ENCODE results near the gene SMAD3. TPM values are rescaled to one million over a fixed set of nuclear protein-coding genes. Genes with fewer than 3 reads are reported as not detected.

The SMAD3 gene
- total RNA-seq, 2 donors from 2014 or later: 47.9 to 78.5 TPM

DNA sequence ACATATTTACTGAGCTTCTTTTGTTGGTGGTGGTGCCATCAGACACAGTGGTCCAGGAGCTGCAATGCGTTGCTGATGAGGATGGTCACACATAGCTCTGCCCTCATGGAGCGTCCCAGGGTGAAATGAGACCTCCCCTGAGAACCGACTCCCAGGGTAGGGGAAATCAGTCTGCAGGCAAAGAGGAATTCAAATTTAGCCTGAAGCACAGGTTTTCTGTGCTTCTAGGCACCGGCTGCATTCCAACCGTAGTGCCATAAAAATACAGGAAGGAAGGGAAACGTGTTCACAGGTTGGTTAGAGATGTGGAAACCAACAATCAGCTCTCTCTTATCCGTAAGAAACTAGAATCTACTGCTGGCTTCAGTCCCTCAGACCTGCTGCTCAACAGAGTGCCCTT is 19.2 kb downstream of the SMAD3 start:
- no peaks in the 10 kb centered on the region for H3K9me3 ChIP-seq
- no peak for DNase-seq (ENCODE audit: low spot score)
- ATAC-seq (ENCODE audit: insufficient number of reproducible peaks, low FRiP score, low read depth): no peak
- H3K4me1 ChIP-seq (ENCODE audit: control insufficient read depth in 1 of 2, low read depth in 2 of 2): peaks cover 43 to 94% of the 10 kb centered on the region in 2 donors
- H3K27me3 ChIP-seq (replicated peaks; ENCODE audit: insufficient read depth): no peaks in the 10 kb centered on the region
- H3K36me3 ChIP-seq: no peaks in the 10 kb centered on the region
- H3K4me3 ChIP-seq: no peak overlapping the region
- no peak for TF ChIP-seq CTCF (IDR thresholded peaks at IDR 0.05)
- no peak overlapping the region for H3K27ac ChIP-seq

DNA sequence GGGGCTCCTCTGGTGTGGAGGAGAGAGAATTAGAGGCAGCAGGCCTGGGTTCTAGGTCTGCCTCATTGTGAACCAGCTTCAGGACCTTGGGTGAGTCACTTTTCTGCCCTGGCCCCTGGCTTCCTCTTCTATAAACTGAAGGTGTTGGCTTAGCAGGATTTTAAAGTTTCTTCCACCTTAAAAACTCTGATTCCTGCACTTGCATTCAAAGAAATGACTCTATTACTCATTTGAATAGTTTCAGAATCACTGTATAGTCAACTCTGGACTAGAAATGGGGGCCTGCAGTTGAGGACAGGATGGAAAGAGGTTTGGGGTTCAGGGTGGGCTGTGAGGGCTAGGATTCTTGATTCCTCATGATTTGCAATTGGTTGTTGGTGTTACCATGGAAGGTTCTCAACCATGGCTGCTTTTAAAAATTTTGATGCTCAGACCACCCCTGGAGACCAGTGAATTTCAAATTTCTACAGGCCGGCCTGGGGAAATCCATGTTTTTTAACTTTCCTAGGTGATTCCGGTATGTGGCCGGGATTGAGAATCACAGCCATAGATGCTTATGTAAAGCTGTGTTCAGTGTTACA is 19.9 kb downstream of the SMAD3 start:
- ATAC-seq (ENCODE audit: insufficient number of reproducible peaks, low FRiP score, low read depth): no peak
- Histone ChIP-seq H3K27me3 (replicated peaks; ENCODE audit: insufficient read depth) (no peaks in the 10 kb centered on the region), H3K9me3 (no peaks in the 10 kb centered on the region), H3K36me3 (no peaks in the 10 kb centered on the region), H3K4me3 (no peak overlapping the region), H3K4me1 (ENCODE audit: control insufficient read depth in 1 of 2, low read depth in 2 of 2) (peaks cover 36 to 94% of the 10 kb centered on the region in 2 donors), H3K27ac (no peak overlapping the region)
- TF ChIP-seq CTCF (IDR thresholded peaks at IDR 0.05): no peak
- DNase-seq (ENCODE audit: low spot score): no peak

GRCh38 chr15:67085818-67086636 is 20.6 kb downstream of the SMAD3 start:
- H3K9me3 ChIP-seq: no peaks in the 10 kb centered on the region
- peaks cover 33 to 94% of the 10 kb centered on the region in 2 donors for H3K4me1 ChIP-seq (ENCODE audit: control insufficient read depth in 1 of 2, low read depth in 2 of 2)

DNA sequence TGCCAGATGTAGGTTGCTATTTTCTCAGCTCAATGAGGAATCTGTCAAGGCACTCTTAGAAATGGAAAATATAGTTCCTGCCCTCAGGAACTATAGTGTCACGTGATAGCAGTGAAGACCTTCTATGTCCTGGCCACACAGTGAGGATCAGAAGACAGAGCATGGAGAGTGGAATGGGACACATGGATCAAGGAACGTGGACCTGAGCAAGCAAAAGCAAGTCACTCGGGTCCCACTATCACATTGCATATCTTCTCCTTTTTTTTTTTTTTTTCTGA is 21.2 kb downstream of the SMAD3 start:
- no peak overlapping the region for H3K4me3 ChIP-seq
- no peak overlapping the region for H3K27ac ChIP-seq
- no peak for TF ChIP-seq CTCF (IDR thresholded peaks at IDR 0.05)
- no peaks in the 10 kb centered on the region for H3K36me3 ChIP-seq
- ATAC-seq (ENCODE audit: insufficient number of reproducible peaks, low FRiP score, low read depth): no peak
- no peaks in the 10 kb centered on the region for H3K27me3 ChIP-seq (replicated peaks; ENCODE audit: insufficient read depth)
- H3K4me1 ChIP-seq (ENCODE audit: control insufficient read depth in 1 of 2, low read depth in 2 of 2): peaks cover 33 to 92% of the 10 kb centered on the region in 2 donors
- DNase-seq (ENCODE audit: low spot score): no peak
- H3K9me3 ChIP-seq: no peaks in the 10 kb centered on the region

More at GRCh38 chr15:67085818-67086636, 20.6 kb downstream of the SMAD3 start:
- peak; percentile 20 for ATAC-seq (ENCODE audit: insufficient number of reproducible peaks, low FRiP score, low read depth)
- Histone ChIP-seq H3K36me3 (no peaks in the 10 kb centered on the region), H3K27me3 (replicated peaks; ENCODE audit: insufficient read depth) (no peaks in the 10 kb centered on the region), H3K4me3 (no peak overlapping the region), H3K27ac (no peak overlapping the region)
- TF ChIP-seq CTCF (IDR thresholded peaks at IDR 0.05): no peak
- no peak for DNase-seq (ENCODE audit: low spot score)

DNA sequence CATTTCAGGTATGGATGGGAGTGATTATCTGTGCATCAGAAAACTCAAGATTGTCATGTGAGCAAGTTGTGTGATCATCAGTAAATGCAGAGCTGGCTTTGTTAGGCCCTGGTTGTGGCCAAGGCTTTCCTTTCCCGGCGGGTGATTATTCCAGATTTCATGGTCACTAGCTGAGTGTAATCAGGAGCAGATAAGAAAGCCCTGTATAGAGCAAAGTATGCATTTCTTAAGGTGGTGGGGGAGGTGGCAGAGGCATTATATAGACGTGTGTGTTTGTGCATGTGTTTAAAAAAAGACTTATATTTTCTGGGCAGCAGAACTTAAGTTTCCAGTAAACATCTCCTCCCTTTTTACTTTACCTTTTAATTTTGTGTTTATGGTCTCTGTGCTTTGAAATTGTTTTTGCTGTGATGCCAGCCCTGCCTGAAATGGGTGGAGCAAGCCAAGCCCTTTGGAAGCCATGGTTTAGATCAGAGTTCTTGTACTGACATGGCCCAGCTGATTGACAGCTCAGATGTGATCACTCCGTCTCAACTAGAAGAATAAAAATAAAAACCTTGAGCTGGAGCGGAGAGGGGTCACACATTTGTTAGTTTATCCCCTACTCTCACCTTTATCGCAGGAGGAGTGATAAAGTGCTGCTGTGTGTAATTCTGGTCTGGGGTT is 22.2 kb downstream of the SMAD3 start:
- no peak for DNase-seq (ENCODE audit: low spot score)
- Histone ChIP-seq H3K9me3 (no peaks in the 10 kb centered on the region), H3K27ac (no peak overlapping the region), H3K4me3 (no peak overlapping the region), H3K4me1 (ENCODE audit: control insufficient read depth in 1 of 2, low read depth in 2 of 2) (peaks cover 32 to 92% of the 10 kb centered on the region in 2 donors), H3K36me3 (no peaks in the 10 kb centered on the region), H3K27me3 (replicated peaks; ENCODE audit: insufficient read depth) (no peaks in the 10 kb centered on the region)
- no peak for ATAC-seq (ENCODE audit: insufficient number of reproducible peaks, low FRiP score, low read depth)
- TF ChIP-seq CTCF (IDR thresholded peaks at IDR 0.05): no peak
